Neutrophil (primary cell): ENCODE results near the gene IL4.
"Not testable (repeated sequence)": the region's sequence is repeated elsewhere in the genome, so short reads cannot be mapped to it uniquely, and the experiment has no call there.

Experiments
- H3K27ac ChIP-seq: fragments of 200-600 bp; sonication (generic); 2 replicates; pipeline ENCODE4 v1.5.1; 2016; ENCODE audit warnings: mild to moderate bottlenecking, moderate library complexity
- H3K27me3 ChIP-seq: fragments of 200-600 bp; sonication (generic); 2 replicates; pipeline ENCODE4 v1.6.0; 2016; ENCODE audit warnings: mild to moderate bottlenecking
- H3K36me3 ChIP-seq: fragments of 200-600 bp; sonication (generic); 2 replicates; pipeline ENCODE4 v1.5.1; 2017
- H3K4me1 ChIP-seq, 2 experiments: fragments of 200-600 bp in 1 of 2; sonication (generic) in 1 of 2; 1 replicate in 1 of 2; 2 replicates in 1 of 2; pipeline versions ENCODE4 v1.5.1 to v1.6.1; 2013 to 2016; ENCODE audit warnings: low read depth in 1 of 2, low read length in 1 of 2, mild to moderate bottlenecking in 1 of 2, moderate library complexity in 1 of 2; ENCODE audit not compliant: control insufficient read depth in 1 of 2, insufficient read depth in 1 of 2
- H3K4me3 ChIP-seq, 2 experiments: fragments of 200-600 bp in 1 of 2; sonication (generic) in 1 of 2; 1 replicate in 1 of 2; 2 replicates in 1 of 2; pipeline ENCODE4 v1.5.1; 2013 to 2016; ENCODE audit warnings: low read depth in 1 of 2, low read length in 1 of 2, mild to moderate bottlenecking in 1 of 2, moderate library complexity in 1 of 2
- H3K9me3 ChIP-seq: fragments of 200-600 bp; sonication (generic); 2 replicates; pipeline ENCODE4 v1.5.1; 2016
- CTCF ChIP-seq: fragments of 200-600 bp; sonication (generic); IDR thresholded peaks from 2 replicates; pipeline ENCODE4 v1.5.1; 2016; ENCODE audit warnings: antibody characterized with exemption

IL4 gene

GRCh38 chr5:132673939-132674630 is at the start of gene IL4:
IL4 (plus strand) TSS chr5:132673989; CDS start chr5:132674051, 62 bp downstream.
- Histone ChIP-seq H3K9me3 (no peaks in the 10 kb centered on the region), H3K4me1 (no peaks in the 10 kb centered on the region), H3K27me3 (no peaks in the 10 kb centered on the region), H3K4me3 (no peak within 1 kb of the TSS), H3K36me3 (no peaks in the 10 kb centered on the region), H3K27ac (no peak within 1 kb of the TSS)
- TF ChIP-seq CTCF = no peak

DNA sequence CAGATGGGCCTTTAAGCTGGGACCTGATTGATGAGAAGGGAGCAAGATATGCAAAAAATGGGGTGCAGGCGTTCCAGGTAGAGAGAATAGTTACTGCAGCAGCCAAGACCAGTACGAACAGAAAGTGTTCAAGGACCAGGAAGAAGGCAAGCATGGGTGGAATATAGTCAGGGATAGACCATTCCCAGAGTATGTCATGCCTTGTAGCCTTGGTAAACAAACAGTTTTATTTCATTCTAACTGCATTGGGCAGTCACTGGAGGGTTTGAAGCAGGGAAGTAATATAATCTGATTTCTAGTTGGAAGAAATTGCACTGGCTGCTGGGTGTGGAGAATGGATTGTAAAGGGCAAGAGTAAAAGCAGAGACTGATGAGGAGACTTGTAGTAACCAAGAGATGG is 46.3 kb upstream of the IL4 start:
- Histone ChIP-seq H3K27ac (no peak overlapping the region), H3K27me3 (no peaks in the 10 kb centered on the region), H3K4me1 (no peaks in the 10 kb centered on the region), H3K4me3 (no peak overlapping the region), H3K36me3 (no peaks in the 10 kb centered on the region), H3K9me3 (no peaks in the 10 kb centered on the region)
- TF ChIP-seq CTCF = no peak

DNA sequence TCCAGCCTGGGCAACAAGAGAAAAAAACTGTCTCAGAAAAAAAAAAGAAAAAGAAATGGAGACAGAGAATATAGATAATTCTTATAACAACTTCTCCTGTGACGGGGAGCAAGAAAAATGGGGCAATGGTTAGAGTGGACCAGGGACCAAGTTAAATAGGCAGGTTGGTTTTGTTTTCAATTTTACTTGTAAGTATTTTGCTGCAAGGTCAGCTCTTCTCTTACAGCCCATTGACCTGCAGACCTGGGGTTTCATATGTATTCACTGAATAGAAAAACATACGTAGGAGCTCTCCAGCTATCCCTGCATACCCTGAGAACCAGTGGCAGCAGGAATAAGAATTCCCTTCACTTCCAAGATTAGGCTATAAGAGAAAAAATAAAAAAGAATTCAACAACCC is 45.0 kb upstream of the IL4 start:
- no peak overlapping the region for H3K4me3 ChIP-seq
- H3K27ac ChIP-seq = no peak overlapping the region
- TF ChIP-seq CTCF = no peak
- H3K27me3 ChIP-seq = no peaks in the 10 kb centered on the region
- H3K36me3 ChIP-seq = no peaks in the 10 kb centered on the region
- no peaks in the 10 kb centered on the region for H3K4me1 ChIP-seq
- H3K9me3 ChIP-seq = no peaks in the 10 kb centered on the region

DNA sequence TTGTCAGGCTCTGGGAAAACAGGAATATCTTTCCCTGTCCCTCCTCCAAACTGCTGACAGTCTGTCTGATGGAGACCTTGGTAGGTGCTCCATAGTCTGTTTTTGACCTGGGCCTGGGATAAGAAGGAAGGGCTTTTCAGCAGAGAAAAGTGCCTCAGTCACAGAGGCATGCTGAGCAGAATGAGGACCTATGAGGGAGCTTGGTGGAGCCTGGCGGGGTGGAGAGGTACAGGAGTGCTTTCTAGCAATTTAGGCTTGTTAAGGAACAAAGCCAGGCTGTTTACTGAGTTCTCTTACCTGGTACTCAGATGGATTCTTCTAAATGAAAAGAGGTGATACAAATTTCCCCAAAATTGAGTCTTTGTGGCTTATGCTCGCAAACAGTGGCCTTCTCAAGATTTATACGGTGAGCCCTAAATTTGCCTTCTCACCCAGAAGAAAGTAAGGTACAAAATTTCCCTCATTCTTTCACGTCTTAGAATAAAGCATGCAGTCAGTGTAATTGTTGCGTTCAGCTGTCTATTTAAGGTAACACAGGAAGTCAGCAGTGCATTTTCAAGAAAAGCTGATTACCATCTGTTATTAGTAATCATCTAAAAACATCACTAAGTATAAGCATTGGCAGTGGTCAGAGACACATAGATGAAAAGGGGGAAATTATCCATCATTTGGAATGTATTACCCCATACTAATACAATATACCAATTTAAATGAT is 44.4 kb upstream of the IL4 start:
- no peak overlapping the region for H3K27ac ChIP-seq
- TF ChIP-seq CTCF = no peak
- H3K9me3 ChIP-seq = no peaks in the 10 kb centered on the region
- no peaks in the 10 kb centered on the region for H3K36me3 ChIP-seq
- H3K4me3 ChIP-seq = no peak overlapping the region
- no peaks in the 10 kb centered on the region for H3K4me1 ChIP-seq
- H3K27me3 ChIP-seq = no peaks in the 10 kb centered on the region

DNA sequence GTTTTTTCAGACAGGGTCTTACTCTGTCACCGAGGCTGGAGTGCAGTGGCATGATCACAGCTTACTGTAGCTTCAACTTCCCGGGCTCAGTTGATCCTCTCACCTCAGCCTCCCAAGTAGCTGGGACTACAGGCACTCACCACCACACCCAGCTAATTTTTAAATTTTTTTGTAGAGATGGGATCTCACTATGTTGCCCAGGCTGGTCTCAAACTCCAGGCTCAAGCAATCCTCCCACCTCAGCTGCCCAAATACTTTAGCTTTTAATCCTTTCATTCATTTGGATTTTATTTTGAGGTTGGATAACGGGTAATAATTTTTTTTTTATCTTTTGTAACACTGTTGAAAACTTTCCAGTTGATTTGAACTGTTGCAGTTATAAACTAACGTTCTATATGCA is 40.2 kb upstream of the IL4 start:
- not testable (repeated sequence) for H3K4me1 ChIP-seq, H3K36me3 ChIP-seq, H3K9me3 ChIP-seq, H3K4me3 ChIP-seq, H3K27ac ChIP-seq, H3K27me3 ChIP-seq

DNA sequence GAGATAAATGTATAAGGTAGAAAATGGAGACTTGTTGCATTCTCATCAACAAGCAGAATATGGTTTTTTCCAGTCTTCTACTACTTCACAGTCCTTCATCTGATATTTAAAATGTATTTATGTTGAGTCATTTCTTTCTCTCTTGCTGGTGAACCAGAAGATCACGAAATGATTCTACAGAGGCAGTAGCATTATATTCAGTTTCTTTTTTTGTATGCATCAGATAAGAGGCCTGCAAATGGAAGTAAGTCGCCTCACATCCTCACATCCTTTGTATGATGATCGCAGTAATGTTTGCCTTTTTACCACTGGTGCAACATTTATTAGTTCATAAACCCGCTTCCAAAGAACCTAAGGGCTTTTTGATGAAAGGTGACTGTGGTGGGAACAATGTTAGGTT is 37.9 kb upstream of the IL4 start:
- Histone ChIP-seq H3K4me1 (peaks cover 12 to 13% of the 10 kb centered on the region in 2 experiments), H3K27me3 (no peaks in the 10 kb centered on the region), H3K4me3 (no peak overlapping the region), H3K36me3 (peaks cover 11% of the 10 kb centered on the region), H3K9me3 (no peaks in the 10 kb centered on the region), H3K27ac (no peak overlapping the region)
- no peak for TF ChIP-seq CTCF
